Measurements from ENCODE around the gene DCC. TPM values are rescaled to one million over a fixed set of nuclear protein-coding genes. Genes with fewer than 3 reads are reported as not detected.

The DCC gene
- total and polyA plus RNA-seq, 2 of the 8 experiments (the other 6 are each of a cell fraction or from before 2014, with no cell fraction given): 0.14 to 1.4 TPM

GRCh38 chr18:53169346-53169745, 829.3 kb downstream of the DCC start (continued):
- TF ChIP-seq SAP30 (IDR thresholded peaks at IDR 0.05; ENCODE audit: insufficient read depth, insufficient replicate concordance, low read length) (no peak), POLR2AphosphoS5 (IDR thresholded peaks at IDR 0.05; ENCODE audit: low read depth, low read length) (no peak)

Data from H1 (cell line).